Astrocyte (in vitro differentiated cells and primary cell): ENCODE results near the gene JOSD1.

ENCODE experiments used
- EZH2 ChIP-seq: IDR thresholded peaks from 2 replicates; pipeline ENCODE4 v1.6.1; 2012; ENCODE audit warnings: mild to moderate bottlenecking, low read length, inconsistent platforms; ENCODE audit not compliant: insufficient read depth
- TF ChIP-seq, protein P1 (sequence below): IDR thresholded peaks from 2 replicates; pipeline ENCODE4 v1.5.1; 2011; ENCODE audit warnings: low read depth, mild to moderate bottlenecking, inconsistent platforms, low read length, moderate library complexity; ENCODE audit not compliant: insufficient read depth

DNA sequence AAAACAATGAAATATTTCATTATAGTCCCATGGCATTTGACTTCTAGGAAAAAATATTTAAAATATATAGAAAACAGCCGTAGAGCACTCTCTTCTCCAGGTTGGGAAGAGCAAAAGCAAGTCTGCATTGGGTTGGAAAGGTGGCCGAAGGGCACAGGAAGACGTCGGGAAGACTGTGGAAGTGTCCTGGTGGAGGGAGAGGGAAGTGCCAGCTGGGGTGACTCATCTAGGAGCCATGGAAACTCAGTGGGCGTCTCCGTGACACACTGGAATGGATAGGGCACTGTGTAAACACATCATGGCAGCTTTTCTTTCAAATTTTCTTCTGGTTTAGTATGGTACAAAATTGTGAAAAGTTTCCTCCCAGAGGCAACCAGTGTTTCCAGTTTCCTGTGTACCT is 17.7 kb upstream of the JOSD1 start:
- TF ChIP-seq, protein P1, sequence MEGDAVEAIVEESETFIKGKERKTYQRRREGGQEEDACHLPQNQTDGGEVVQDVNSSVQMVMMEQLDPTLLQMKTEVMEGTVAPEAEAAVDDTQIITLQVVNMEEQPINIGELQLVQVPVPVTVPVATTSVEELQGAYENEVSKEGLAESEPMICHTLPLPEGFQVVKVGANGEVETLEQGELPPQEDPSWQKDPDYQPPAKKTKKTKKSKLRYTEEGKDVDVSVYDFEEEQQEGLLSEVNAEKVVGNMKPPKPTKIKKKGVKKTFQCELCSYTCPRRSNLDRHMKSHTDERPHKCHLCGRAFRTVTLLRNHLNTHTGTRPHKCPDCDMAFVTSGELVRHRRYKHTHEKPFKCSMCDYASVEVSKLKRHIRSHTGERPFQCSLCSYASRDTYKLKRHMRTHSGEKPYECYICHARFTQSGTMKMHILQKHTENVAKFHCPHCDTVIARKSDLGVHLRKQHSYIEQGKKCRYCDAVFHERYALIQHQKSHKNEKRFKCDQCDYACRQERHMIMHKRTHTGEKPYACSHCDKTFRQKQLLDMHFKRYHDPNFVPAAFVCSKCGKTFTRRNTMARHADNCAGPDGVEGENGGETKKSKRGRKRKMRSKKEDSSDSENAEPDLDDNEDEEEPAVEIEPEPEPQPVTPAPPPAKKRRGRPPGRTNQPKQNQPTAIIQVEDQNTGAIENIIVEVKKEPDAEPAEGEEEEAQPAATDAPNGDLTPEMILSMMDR = peak; percentile 50
- no peak for TF ChIP-seq EZH2
